ENCODE measurements around the gene PRSS16.

PRSS16 gene

GRCh38 chr6:27281105-27281539 lies 33.6 kb downstream of the PRSS16 start:
- no peak for DNase-seq (ENCODE audit: low read depth in 2 of 3, low spot score in 2 of 3)

- no peak for DNase-seq (ENCODE audit: low read depth in 2 of 3, low spot score in 2 of 3)
Observed at GRCh38 chr6:27281569-27281968, 34.1 kb downstream of the PRSS16 start.

- no peak for DNase-seq (ENCODE audit: low read depth in 2 of 3, low spot score in 2 of 3)
Observed at GRCh38 chr6:27283279-27283678, 35.8 kb downstream of the PRSS16 start.

- no peak for DNase-seq (ENCODE audit: low read depth in 2 of 3, low spot score in 2 of 3)
Observed at GRCh38 chr6:27286141-27286540, 38.6 kb downstream of the PRSS16 start.

- no peak for DNase-seq (ENCODE audit: low read depth in 2 of 3, low spot score in 2 of 3)
Observed at GRCh38 chr6:27287751-27288135, 40.2 kb downstream of the PRSS16 start.

GRCh38 chr6:27288136-27289044 lies 40.9 kb downstream of the PRSS16 start:
- DNase-seq (ENCODE audit: low read depth in 2 of 3, low spot score in 2 of 3) = no peak

GRCh38 chr6:27290065-27290849 lies 42.8 kb downstream of the PRSS16 start:
- no peak for DNase-seq (ENCODE audit: low read depth in 2 of 3, low spot score in 2 of 3)

GRCh38 chr6:27290850-27291208 lies 43.3 kb downstream of the PRSS16 start:
- DNase-seq (ENCODE audit: low read depth in 2 of 3, low spot score in 2 of 3) = no peak

GRCh38 chr6:27293436-27294098 lies 46.1 kb downstream of the PRSS16 start:
- no peak for DNase-seq (ENCODE audit: low read depth in 2 of 3, low spot score in 2 of 3)

- DNase-seq (ENCODE audit: low read depth in 2 of 3, low spot score in 2 of 3) = no peak
Observed at GRCh38 chr6:27294409-27294808, 46.9 kb downstream of the PRSS16 start.

GRCh38 chr6:27295301-27296079 lies 48.0 kb downstream of the PRSS16 start:
- no peak for DNase-seq (ENCODE audit: low read depth in 2 of 3, low spot score in 2 of 3)

GRCh38 chr6:27296106-27296783 lies 48.7 kb downstream of the PRSS16 start:
- no peak for DNase-seq (ENCODE audit: low read depth in 2 of 3, low spot score in 2 of 3)

- no peak for DNase-seq (ENCODE audit: low read depth in 2 of 3, low spot score in 2 of 3)
Observed at GRCh38 chr6:27297484-27297856, 50.0 kb downstream of the PRSS16 start.

- no peak for DNase-seq (ENCODE audit: low read depth in 2 of 3, low spot score in 2 of 3)
Observed at GRCh38 chr6:27297857-27298730, 50.6 kb downstream of the PRSS16 start.

GRCh38 chr6:27303613-27304272 lies 56.2 kb downstream of the PRSS16 start:
- DNase-seq (ENCODE audit: low read depth in 2 of 3, low spot score in 2 of 3) = no peak
